Measurements from ENCODE around the gene KDM5C.

Gene KDM5C

GRCh38 chrX:53250556-53250955 is 25.5 kb upstream of the KDM5C start:
- no peak for DNase-seq (ENCODE audit: low spot score)

- DNase-seq (ENCODE audit: low spot score), result no peak
These were observed 24.5 kb upstream of the KDM5C start for GRCh38 chrX:53249408-53250042.

- no peak for DNase-seq (ENCODE audit: low spot score)
These were observed 22.9 kb upstream of the KDM5C start for GRCh38 chrX:53247928-53248327.

GRCh38 chrX:53246231-53246630 is 21.2 kb upstream of the KDM5C start:
- DNase-seq (ENCODE audit: low spot score), result no peak

GRCh38 chrX:53244610-53245009 is 19.6 kb upstream of the KDM5C start:
- DNase-seq (ENCODE audit: low spot score), result no peak

GRCh38 chrX:53242310-53242709 is 17.3 kb upstream of the KDM5C start:
- DNase-seq (ENCODE audit: low spot score), result no peak

GRCh38 chrX:53241558-53241957 is 16.6 kb upstream of the KDM5C start:
- no peak for DNase-seq (ENCODE audit: low spot score)

GRCh38 chrX:53239474-53239873 is 14.5 kb upstream of the KDM5C start:
- DNase-seq (ENCODE audit: low spot score), result no peak

- no peak for DNase-seq (ENCODE audit: low spot score)
These were observed 12.0 kb upstream of the KDM5C start for GRCh38 chrX:53237056-53237455.

- no peak for DNase-seq (ENCODE audit: low spot score)
These were observed 11.1 kb upstream of the KDM5C start for GRCh38 chrX:53236025-53236679.

- DNase-seq (ENCODE audit: low spot score), result no peak
These were observed 10.6 kb upstream of the KDM5C start for GRCh38 chrX:53235566-53235965.

- DNase-seq (ENCODE audit: low spot score), result no peak
These were observed 9.5 kb upstream of the KDM5C start for GRCh38 chrX:53234484-53234883.

GRCh38 chrX:53233536-53233935 is 8.5 kb upstream of the KDM5C start:
- no peak for DNase-seq (ENCODE audit: low spot score)

- DNase-seq (ENCODE audit: low spot score), result no peak
These were observed 5.1 kb upstream of the KDM5C start for GRCh38 chrX:53230116-53230515.

- no peak for DNase-seq (ENCODE audit: low spot score)
These were observed 2.3 kb upstream of the KDM5C start for GRCh38 chrX:53227224-53227765.

- DNase-seq (ENCODE audit: low spot score), result peak; percentile 44
These were observed 800 bp downstream of the KDM5C start for GRCh38 chrX:53223955-53224859.

GRCh38 chrX:53223068-53223693 is 1.8 kb downstream of the KDM5C start:
- no peak for DNase-seq (ENCODE audit: low spot score)

- no peak for DNase-seq (ENCODE audit: low spot score)
These were observed 13.5 kb downstream of the KDM5C start for GRCh38 chrX:53211391-53211978.

GRCh38 chrX:53196678-53197077 is 28.3 kb downstream of the KDM5C start:
- DNase-seq (ENCODE audit: low spot score), result no peak

GRCh38 chrX:53195401-53195800 is 29.6 kb downstream of the KDM5C start:
- no peak for DNase-seq (ENCODE audit: low spot score)

GRCh38 chrX:53194308-53194707 is 30.7 kb downstream of the KDM5C start:
- no peak for DNase-seq (ENCODE audit: low spot score)

GRCh38 chrX:53193093-53193492 is 31.9 kb downstream of the KDM5C start:
- DNase-seq (ENCODE audit: low spot score), result no peak
